ENCODE data around the gene IL24.

Gene IL24

DNA sequence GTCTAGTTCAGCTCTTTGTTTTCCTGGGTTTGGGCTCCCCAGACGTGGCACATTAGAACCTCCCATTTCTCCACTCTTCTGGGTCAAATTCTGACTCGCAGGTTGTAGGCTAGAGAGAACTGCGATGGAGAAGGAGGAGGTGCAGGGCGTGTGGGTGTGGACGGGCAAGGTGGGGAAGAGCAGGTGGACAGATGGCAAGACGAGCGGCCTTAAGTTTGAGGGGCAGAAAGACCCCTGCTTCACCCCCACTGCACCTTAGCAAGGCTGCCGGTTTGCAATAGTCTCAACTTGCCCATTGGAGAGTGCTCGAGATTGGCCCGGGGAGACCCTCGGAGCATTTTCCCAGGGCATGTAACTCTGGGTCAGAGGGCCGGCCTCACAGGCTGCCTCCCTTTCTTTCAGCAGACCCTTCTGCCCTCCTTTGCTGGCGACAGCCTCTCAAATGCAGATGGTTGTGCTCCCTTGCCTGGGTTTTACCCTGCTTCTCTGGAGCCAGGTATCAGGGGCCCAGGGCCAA, 1.7 kb downstream of the IL24 start:
- H3K9ac ChIP-seq (ENCODE audit: low read depth, low read length), result no peak overlapping the region
- no peak overlapping the region for H3K27ac ChIP-seq (ENCODE audit: low read length)
- H3K27me3 ChIP-seq (ENCODE audit: insufficient read depth, low read length, poor library complexity), result no peaks in the 10 kb centered on the region
- no peak overlapping the region for H3K4me3 ChIP-seq (ENCODE audit: low read depth in 1 of 2, low read length in 2 of 2)
- no peak for DNase-seq
- no peaks in the 10 kb centered on the region for H4K20me1 ChIP-seq (ENCODE audit: insufficient read depth, low read length)
- no peak for ATAC-seq (ENCODE audit: insufficient read depth, low read depth)
- H2AFZ ChIP-seq (ENCODE audit: low read depth, low read length), result no peak overlapping the region
- no peaks in the 10 kb centered on the region for H3K4me1 ChIP-seq (ENCODE audit: insufficient read depth, low read length)
- peaks cover 7% of the 10 kb centered on the region for H3K36me3 ChIP-seq (ENCODE audit: insufficient read depth, low read length)
- no peak overlapping the region for H3K4me2 ChIP-seq (ENCODE audit: insufficient read depth, low read length)
- no peaks in the 10 kb centered on the region for H3K79me2 ChIP-seq (ENCODE audit: insufficient read depth, low read length)
- no peaks in the 10 kb centered on the region for H3K9me3 ChIP-seq (ENCODE audit: insufficient read depth, low read length, severe bottlenecking)
- TF ChIP-seq CTCF (IDR thresholded peaks at IDR 0.05; ENCODE audit: borderline replicate concordance, extremely low read depth, low read length, poor library complexity, severe bottlenecking) (no peak), EZH2 (IDR thresholded peaks at IDR 0.05; ENCODE audit: borderline replicate concordance, low read depth, low read length, severe bottlenecking) (no peak)

DNA sequence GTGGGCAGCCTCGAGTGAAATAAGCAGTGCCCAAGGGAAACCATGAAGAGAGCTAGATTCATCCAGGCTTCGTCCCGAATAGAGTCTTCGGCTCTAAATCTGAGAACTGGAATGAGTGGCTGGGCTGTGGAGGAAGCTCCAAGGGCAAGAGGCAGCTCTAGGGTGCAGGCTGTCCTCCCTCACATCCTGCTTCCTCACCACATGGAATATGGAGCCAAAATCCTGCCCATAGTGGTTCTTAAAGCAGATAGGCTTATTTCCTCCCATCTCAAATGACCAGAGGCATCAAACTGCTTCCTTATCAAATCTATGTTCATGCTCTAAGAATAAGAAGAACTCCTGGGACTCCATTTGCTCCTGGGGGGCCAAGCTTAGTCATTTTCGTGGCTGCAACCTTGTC, 2.5 kb downstream of the IL24 start:
- no peak for ATAC-seq (ENCODE audit: insufficient read depth, low read depth)
- no peak overlapping the region for H3K9ac ChIP-seq (ENCODE audit: low read depth, low read length)

GRCh38 chr1:206900149-206900548, 2.9 kb downstream of the IL24 start:
- DNase-seq (no peak), ATAC-seq (ENCODE audit: insufficient read depth, low read depth) (no peak)
- Histone ChIP-seq H2AFZ (ENCODE audit: low read depth, low read length) (no peak overlapping the region), H3K4me3 (ENCODE audit: low read depth in 1 of 2, low read length in 2 of 2) (no peak overlapping the region), H3K9me3 (ENCODE audit: insufficient read depth, low read length, severe bottlenecking) (no peaks in the 10 kb centered on the region), H3K79me2 (ENCODE audit: insufficient read depth, low read length) (no peaks in the 10 kb centered on the region), H3K36me3 (ENCODE audit: insufficient read depth, low read length) (peaks cover 19% of the 10 kb centered on the region), H3K27me3 (ENCODE audit: insufficient read depth, low read length, poor library complexity) (no peaks in the 10 kb centered on the region), H3K4me2 (ENCODE audit: insufficient read depth, low read length) (no peak overlapping the region), H3K27ac (ENCODE audit: low read length) (no peak overlapping the region), H3K4me1 (ENCODE audit: insufficient read depth, low read length) (peaks cover 8% of the 10 kb centered on the region), H3K9ac (ENCODE audit: low read depth, low read length) (no peak overlapping the region), H4K20me1 (ENCODE audit: insufficient read depth, low read length) (no peaks in the 10 kb centered on the region)
- TF ChIP-seq CTCF (IDR thresholded peaks at IDR 0.05; ENCODE audit: borderline replicate concordance, extremely low read depth, low read length, poor library complexity, severe bottlenecking), result no peak
- no peak for TF ChIP-seq EZH2 (IDR thresholded peaks at IDR 0.05; ENCODE audit: borderline replicate concordance, low read depth, low read length, severe bottlenecking)

More for the DNA sequence above, 2.5 kb downstream of the IL24 start:
- Histone ChIP-seq H2AFZ (ENCODE audit: low read depth, low read length) (no peak overlapping the region), H3K4me2 (ENCODE audit: insufficient read depth, low read length) (no peak overlapping the region), H3K27ac (ENCODE audit: low read length) (no peak overlapping the region), H3K4me3 (ENCODE audit: low read depth in 1 of 2, low read length in 2 of 2) (no peak overlapping the region), H3K79me2 (ENCODE audit: insufficient read depth, low read length) (no peaks in the 10 kb centered on the region), H3K9me3 (ENCODE audit: insufficient read depth, low read length, severe bottlenecking) (no peaks in the 10 kb centered on the region), H4K20me1 (ENCODE audit: insufficient read depth, low read length) (no peaks in the 10 kb centered on the region), H3K27me3 (ENCODE audit: insufficient read depth, low read length, poor library complexity) (no peaks in the 10 kb centered on the region), H3K36me3 (ENCODE audit: insufficient read depth, low read length) (peaks cover 15% of the 10 kb centered on the region), H3K4me1 (ENCODE audit: insufficient read depth, low read length) (peaks cover 4% of the 10 kb centered on the region)
- no peak for DNase-seq
- TF ChIP-seq EZH2 (IDR thresholded peaks at IDR 0.05; ENCODE audit: borderline replicate concordance, low read depth, low read length, severe bottlenecking) (no peak), CTCF (IDR thresholded peaks at IDR 0.05; ENCODE audit: borderline replicate concordance, extremely low read depth, low read length, poor library complexity, severe bottlenecking) (no peak)

GRCh38 chr1:206901944-206902343, 4.7 kb downstream of the IL24 start:
- Histone ChIP-seq H3K4me2 (ENCODE audit: insufficient read depth, low read length) (no peak overlapping the region), H3K9me3 (ENCODE audit: insufficient read depth, low read length, severe bottlenecking) (no peaks in the 10 kb centered on the region), H3K36me3 (ENCODE audit: insufficient read depth, low read length) (peaks cover 20% of the 10 kb centered on the region), H3K4me3 (ENCODE audit: low read depth in 1 of 2, low read length in 2 of 2) (no peak overlapping the region), H4K20me1 (ENCODE audit: insufficient read depth, low read length) (no peaks in the 10 kb centered on the region), H2AFZ (ENCODE audit: low read depth, low read length) (no peak overlapping the region), H3K4me1 (ENCODE audit: insufficient read depth, low read length) (peaks cover 25% of the 10 kb centered on the region), H3K79me2 (ENCODE audit: insufficient read depth, low read length) (no peaks in the 10 kb centered on the region), H3K27ac (ENCODE audit: low read length) (no peak overlapping the region), H3K9ac (ENCODE audit: low read depth, low read length) (no peak overlapping the region), H3K27me3 (ENCODE audit: insufficient read depth, low read length, poor library complexity) (no peaks in the 10 kb centered on the region)
- TF ChIP-seq EZH2 (IDR thresholded peaks at IDR 0.05; ENCODE audit: borderline replicate concordance, low read depth, low read length, severe bottlenecking), result no peak
- TF ChIP-seq CTCF (IDR thresholded peaks at IDR 0.05; ENCODE audit: borderline replicate concordance, extremely low read depth, low read length, poor library complexity, severe bottlenecking), result no peak
- ATAC-seq (ENCODE audit: insufficient read depth, low read depth) (no peak), DNase-seq (no peak)
